Tibial nerve (tissue), 3 donors: ENCODE results near the gene SLC38A10.

Experiments
- CTCF ChIP-seq, 5 experiments: fragments of 200-600 bp in 3 of 5; fragments of 450-650 bp in 2 of 5; sonication (generic) in 3 of 5; IDR thresholded peaks; one replicate each; pipeline ENCODE4 v1.5.1; 2016 to 2019; ENCODE audit warnings: antibody characterized with exemption in 5 of 5, mild to moderate bottlenecking in 3 of 5, moderate library complexity in 2 of 5
- POLR2A ChIP-seq, 2 donors: fragments of 450-650 bp; IDR thresholded peaks; one replicate each; pipeline ENCODE4 v1.6.1; 2017; ENCODE audit warnings: antibody characterized with exemption in 2 of 2, mild to moderate bottlenecking in 2 of 2, moderate library complexity in 2 of 2

- no peak for TF ChIP-seq CTCF (IDR thresholded peaks at IDR 0.05)
- TF ChIP-seq POLR2A (IDR thresholded peaks at IDR 0.05) = no peak
These were observed 6.4 kb downstream of the SLC38A10 start for GRCh38 chr17:81288715-81289114.
